Erythroblast (primary cell): Measurements from ENCODE around the gene ZACN.

Source experiments
- GATA1 ChIP-seq: IDR thresholded peaks from 2 replicates; pipeline ENCODE4 v1.6.1; 2011; ENCODE audit warnings: low read depth, mild to moderate bottlenecking, control low read depth, low read length, moderate library complexity
- POLR2A ChIP-seq: IDR thresholded peaks from 2 replicates; pipeline ENCODE4 v1.6.1; 2011; ENCODE audit warnings: mild to moderate bottlenecking, low read length

DNA sequence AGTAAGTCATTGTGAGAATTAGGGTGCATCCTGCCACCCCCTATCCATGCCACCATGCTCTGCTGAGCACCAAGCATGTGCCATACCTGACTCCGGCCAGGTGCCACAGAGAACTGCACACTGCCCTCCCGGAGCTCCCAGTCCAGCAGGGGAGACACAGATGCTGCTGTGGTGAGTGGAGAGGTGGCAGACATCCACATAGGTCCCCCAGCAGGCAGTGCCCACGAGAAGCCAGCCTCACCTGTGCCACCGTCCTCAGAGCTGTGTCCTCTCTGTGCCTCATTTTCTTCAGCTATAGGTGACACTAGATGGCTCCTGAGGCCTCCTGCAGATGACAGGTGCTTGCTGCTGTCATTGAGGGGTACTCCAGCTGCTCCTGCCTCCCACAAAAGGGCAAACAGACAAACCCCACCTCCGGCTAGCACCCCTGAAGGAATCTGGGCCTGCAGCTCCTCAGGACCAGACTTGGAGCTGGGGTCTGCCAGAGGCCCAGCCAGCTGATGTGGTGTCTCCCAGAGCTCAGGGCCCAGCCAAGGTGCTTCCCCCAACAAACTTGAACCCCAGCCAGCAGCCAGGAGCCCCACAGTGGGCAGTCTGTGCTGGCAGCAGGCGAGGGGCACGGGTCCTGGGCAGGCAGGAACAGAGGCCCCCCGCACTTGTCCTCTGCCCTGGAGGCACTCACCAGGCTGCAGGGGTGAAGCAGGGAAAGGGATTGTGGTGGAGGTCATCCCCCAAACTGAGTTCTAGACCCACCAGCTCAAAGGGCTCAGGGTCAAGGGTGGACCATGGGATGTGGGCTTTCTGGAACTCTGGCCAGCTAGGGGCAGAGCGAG lies 45.0 kb downstream of the ZACN start:
- TF ChIP-seq POLR2A (no peak), GATA1 (no peak)
